H1 (cell line): ENCODE results near the gene POLN. TPM values are rescaled to one million over a fixed set of nuclear protein-coding genes. Genes with fewer than 3 reads are reported as not detected.

Experiments
- CTCF ChIA-PET: fragments of 300-600 bp; sonication (Branson Sonifier 250); formaldehyde crosslinking; loops from one replicate; lab custom pipeline; 2021; ENCODE audit not compliant: partially characterized antibody; lab: Charles Lee
- POLR2A ChIA-PET: fragments of 300-600 bp; sonication (Branson Sonifier 250); formaldehyde crosslinking; loops from one replicate; lab custom pipeline; 2021; ENCODE audit warnings: inconsistent platforms; ENCODE audit not compliant: partially characterized antibody; lab: Charles Lee
- DNase-seq, 2 experiments: peaks; one replicate each; pipeline versions ENCODE4 v3.0.0 to v3.0.0-alpha.2; 2010 to 2022; ENCODE audit warnings: low spot score in 2 of 2, low read depth in 1 of 2, mixed read lengths in 1 of 2
- FAIRE-seq: peaks from 2 replicates; lab custom pipeline; 2011; peaks lifted over from hg19 to GRCh38; lab: Jason Lieb, UNC
- H2AFZ ChIP-seq: 2 replicates; pipeline ENCODE4 v1.8.1; 2012; ENCODE audit warnings: low read length, inconsistent platforms
- H2AK5ac ChIP-seq: 2 replicates; pipeline ENCODE4 v1.6.1; 2013; ENCODE audit warnings: low read depth, low read length
- H2BK120ac ChIP-seq: replicated peaks from 2 replicates; pipeline ENCODE3; 2013; ENCODE audit warnings: low read depth, low read length, inconsistent platforms
- H2BK12ac ChIP-seq: 2 replicates; pipeline ENCODE4 v1.6.1; 2013; ENCODE audit warnings: low read depth, low read length
- H2BK15ac ChIP-seq: 2 replicates; pipeline ENCODE4 v1.6.1; 2013; ENCODE audit warnings: low read length
- H2BK20ac ChIP-seq: 2 replicates; pipeline ENCODE4 v1.6.1; 2013; ENCODE audit warnings: low read length
- H2BK5ac ChIP-seq: 2 replicates; pipeline ENCODE4 v1.6.1; 2013; ENCODE audit warnings: low read depth, low read length
- H3K14ac ChIP-seq: 2 replicates; pipeline ENCODE4 v1.6.1; 2013; ENCODE audit warnings: inconsistent platforms; ENCODE audit not compliant: insufficient read length
- H3K18ac ChIP-seq: 2 replicates; pipeline ENCODE4 v1.6.1; 2013; ENCODE audit warnings: low read length; ENCODE audit errors: extremely low read depth
- H3K23ac ChIP-seq: 2 replicates; pipeline ENCODE4 v1.6.1; 2013; ENCODE audit warnings: inconsistent platforms; ENCODE audit not compliant: insufficient read length
- H3K23me2 ChIP-seq: 2 replicates; pipeline ENCODE4 v1.6.1; 2013; ENCODE audit warnings: low read depth, low read length
- H3K27ac ChIP-seq: 2 replicates; pipeline ENCODE4 v1.6.1; 2011; ENCODE audit warnings: low read depth, low read length, inconsistent platforms
- H3K27me3 ChIP-seq, 4 experiments: replicated peaks in 1 of 4; 1 replicate in 1 of 4; 2 replicates in 3 of 4; pipeline versions ENCODE4 v1.6.1 to v1.8.1; 2011 to 2013; ENCODE audit warnings: low read length in 3 of 4, mild to moderate bottlenecking in 3 of 4, inconsistent platforms in 2 of 4, mixed read lengths in 2 of 4, moderate library complexity in 1 of 4; ENCODE audit not compliant: control insufficient read depth in 3 of 4, insufficient read depth in 3 of 4; ENCODE audit errors: extremely low read depth in 1 of 4
- H3K36me3 ChIP-seq, 4 experiments: 2 replicates each; pipeline versions ENCODE4 v1.6.1 to v1.8.1; 2011 to 2013; ENCODE audit warnings: mild to moderate bottlenecking in 4 of 4, low read length in 3 of 4, moderate library complexity in 2 of 4, control low read depth in 1 of 4, inconsistent platforms in 1 of 4; ENCODE audit not compliant: insufficient read depth in 4 of 4, control insufficient read depth in 2 of 4
- H3K4ac ChIP-seq: replicated peaks from 2 replicates; pipeline ENCODE3; 2013; ENCODE audit warnings: low read length, low read depth, mixed read lengths, inconsistent platforms; ENCODE audit not compliant: insufficient read length
- H3K4me1 ChIP-seq, 4 experiments: replicated peaks in 1 of 4; 1 replicate in 1 of 4; 2 replicates in 3 of 4; pipeline versions ENCODE4 v1.6.1 to v1.8.1; 2011 to 2013; ENCODE audit warnings: low read length in 3 of 4, inconsistent platforms in 2 of 4, mixed read lengths in 1 of 4; ENCODE audit not compliant: insufficient read depth in 4 of 4, control insufficient read depth in 3 of 4
- H3K4me2 ChIP-seq, 2 experiments: 2 replicates each; pipeline versions ENCODE4 v1.6.1 to v1.8.1; 2011 to 2013; ENCODE audit warnings: low read depth in 2 of 2, low read length in 2 of 2, control low read depth in 1 of 2, inconsistent platforms in 1 of 2, mild to moderate bottlenecking in 1 of 2; ENCODE audit not compliant: insufficient read depth in 1 of 2
- H3K4me3 ChIP-seq, 4 experiments: fragments of 200-600, 300-600 bp in 1 of 4; sonication (generic), shearing (Covaris generic), sonication (Bioruptor Twin) in 1 of 4; 2 replicates each; pipeline versions ENCODE4 v1.5.1 to v1.8.1; 2011 to 2016; ENCODE audit warnings: low read length in 4 of 4, low read depth in 3 of 4, control low read depth in 2 of 4, inconsistent platforms in 2 of 4, mild to moderate bottlenecking in 2 of 4, mixed read lengths in 1 of 4, moderate library complexity in 1 of 4; ENCODE audit not compliant: insufficient read depth in 2 of 4; ENCODE audit errors: extremely low read depth in 1 of 4
- H3K56ac ChIP-seq: replicated peaks from 2 replicates; pipeline ENCODE3; 2013; ENCODE audit warnings: low read depth, mild to moderate bottlenecking, mixed read lengths, low read length, inconsistent platforms; ENCODE audit not compliant: insufficient read length
- H3K79me1 ChIP-seq: 2 replicates; pipeline ENCODE4 v1.6.1; 2013; ENCODE audit warnings: low read depth, low read length, control low read depth
- H3K79me2 ChIP-seq, 2 experiments: 2 replicates each; pipeline versions ENCODE4 v1.6.1 to v1.8.1; 2012 to 2013; ENCODE audit warnings: low read length in 2 of 2, mild to moderate bottlenecking in 2 of 2, inconsistent platforms in 1 of 2; ENCODE audit not compliant: insufficient read depth in 2 of 2, control insufficient read depth in 1 of 2
- H3K9ac ChIP-seq, 4 experiments: replicated peaks in 1 of 4; 1 replicate in 1 of 4; 2 replicates in 3 of 4; pipeline versions ENCODE4 v1.6.1 to v1.8.1; 2011 to 2013; ENCODE audit warnings: low read depth in 3 of 4, low read length in 3 of 4, control low read depth in 2 of 4, mild to moderate bottlenecking in 2 of 4, moderate library complexity in 2 of 4, inconsistent platforms in 1 of 4; ENCODE audit errors: extremely low read depth in 1 of 4
- H3K9me3 ChIP-seq, 2 experiments: 2 replicates each; pipeline versions ENCODE4 v1.6.1 to v1.8.1; 2012 to 2013; ENCODE audit warnings: mild to moderate bottlenecking in 2 of 2, moderate library complexity in 2 of 2, control low read depth in 1 of 2, inconsistent platforms in 1 of 2, low read depth in 1 of 2, low read length in 1 of 2, mixed read lengths in 1 of 2; ENCODE audit not compliant: insufficient read depth in 2 of 2
- H4K20me1 ChIP-seq, 2 experiments: replicated peaks in 1 of 2; 2 replicates each; pipeline versions ENCODE3 to v1.8.1; 2011 to 2013; ENCODE audit warnings: inconsistent platforms in 2 of 2, low read length in 2 of 2, mild to moderate bottlenecking in 1 of 2; ENCODE audit not compliant: insufficient read depth in 2 of 2, control insufficient read depth in 1 of 2
- H4K5ac ChIP-seq: 2 replicates; pipeline ENCODE4 v1.6.1; 2013; ENCODE audit warnings: low read length, low read depth, mixed read lengths, inconsistent platforms; ENCODE audit not compliant: insufficient read length
- H4K8ac ChIP-seq: 2 replicates; pipeline ENCODE4 v1.8.0; 2013; ENCODE audit warnings: mild to moderate bottlenecking, moderate library complexity, low read length, inconsistent platforms; ENCODE audit not compliant: insufficient read depth; ENCODE audit errors: extremely low read depth
- H4K91ac ChIP-seq: replicated peaks from 2 replicates; pipeline ENCODE3; 2013; ENCODE audit warnings: low read length, mixed read lengths, inconsistent platforms; ENCODE audit not compliant: insufficient read length
- BRCA1 ChIP-seq: IDR thresholded peaks from 2 replicates; pipeline ENCODE4 v1.6.1; 2012; ENCODE audit warnings: low read depth, low read length, improper control_type of control experiment
- CBX5 ChIP-seq: fragments of 300-800, 300-1000 bp; sonication (generic); IDR thresholded peaks from 2 replicates; pipeline ENCODE4 v1.7.1; 2016; ENCODE audit warnings: antibody characterized with exemption, low read length, low read depth
- CHD1 ChIP-seq: IDR thresholded peaks from 2 replicates; pipeline ENCODE4 v1.6.1; 2012; ENCODE audit warnings: low read depth, low read length, improper control_type of control experiment
- JUN ChIP-seq: IDR thresholded peaks from 2 replicates; pipeline ENCODE4 v1.6.1; 2011; ENCODE audit warnings: low read depth, mild to moderate bottlenecking, improper control_type of control experiment, low read length
- KDM4A ChIP-seq: IDR thresholded peaks from one replicate; pipeline ENCODE4 v1.7.1; 2012; ENCODE audit warnings: low read depth, mild to moderate bottlenecking, moderate library complexity, low read length, inconsistent platforms; ENCODE audit not compliant: severe bottlenecking
- NANOG ChIP-seq: IDR thresholded peaks from 2 replicates; pipeline ENCODE4 v1.6.1; 2011; ENCODE audit warnings: low read length, low read depth, mild to moderate bottlenecking, inconsistent platforms; ENCODE audit not compliant: insufficient read depth, poor library complexity, severe bottlenecking
- NRF1 ChIP-seq: IDR thresholded peaks from 2 replicates; pipeline ENCODE4 v1.6.1; 2011; ENCODE audit warnings: mild to moderate bottlenecking, low read depth, low read length, improper control_type of control experiment
- PHF8 ChIP-seq: fragments of 200-600 bp; sonication (generic); conservative IDR thresholded peaks from 2 replicates; pipeline ENCODE4 v1.7.1; 2012; ENCODE audit warnings: low read depth, mild to moderate bottlenecking, inconsistent platforms, low read length, moderate library complexity
- POLR2A ChIP-seq, 2 experiments: IDR thresholded peaks; 1 replicate in 1 of 2; 2 replicates in 1 of 2; pipeline ENCODE4 v1.6.1; 2011; ENCODE audit warnings: low read depth in 2 of 2, low read length in 2 of 2, mild to moderate bottlenecking in 2 of 2; ENCODE audit errors: control extremely low read depth in 1 of 2
- RBBP5 ChIP-seq: IDR thresholded peaks from 2 replicates; pipeline ENCODE4 v1.7.1; 2012; ENCODE audit warnings: low read depth, mild to moderate bottlenecking, inconsistent platforms, low read length, moderate library complexity, borderline replicate concordance
- RFX5 ChIP-seq: IDR thresholded peaks from 2 replicates; pipeline ENCODE4 v1.6.1; 2011; ENCODE audit warnings: low read depth, low read length, improper control_type of control experiment, borderline replicate concordance
- SIN3A ChIP-seq, 2 experiments: IDR thresholded peaks in 1 of 2; conservative IDR thresholded peaks in 1 of 2; 2 replicates each; pipeline ENCODE4 v1.6.1; 2011 to 2012; ENCODE audit warnings: low read length in 2 of 2, improper control_type of control experiment in 1 of 2, low read depth in 1 of 2, mild to moderate bottlenecking in 1 of 2
- WGBS, 2 experiments: shearing (Covaris generic) in 1 of 2; methylation state at CpG; one replicate each; pipeline versions ENCODE4 v1.1.6 to v1.1.7; 2013 to 2015; ENCODE audit warnings: low lambda C conversion rate in 2 of 2, mixed read lengths in 2 of 2, inconsistent platforms in 1 of 2, low coverage in 1 of 2, missing lambda C conversion rate in 1 of 2; ENCODE audit not compliant: insufficient replicate concordance in 2 of 2, insufficient coverage in 1 of 2, insufficient read length in 1 of 2; ENCODE audit errors: extremely low coverage in 1 of 2, missing lambda C conversion rate in 1 of 2; 5-methylcytosine and 5-hydroxymethylcytosine counted together
- polyA plus RNA-seq, 7 experiments: library from polyadenylated mRNA; depleted of rRNA in 3 of 7; stranded (reverse) in 5 of 7; unstranded in 2 of 7; fragments of >200 nt in 5 of 7; fragments of 200-250 nt in 2 of 7; gene quantifications; 1 replicate in 5 of 7; 2 replicates in 1 of 7; 4 replicates in 1 of 7; pipeline versions ENCODE4 v1.2.1 to v1.2.3, GENCODE V29; 2011 to 2013; ENCODE audit warnings: missing spikeins in 2 of 7, mixed read lengths in 2 of 7
- total RNA-seq: library from RNA; stranded (reverse); fragmentation: NEBNext Ultra II Directional; extraction: Animal tissue kit (Norgen Biotek cat#: 25700); gene quantifications from 2 replicates; pipeline ENCODE4 v1.2.1, GENCODE V29; 2021

Gene POLN
- total and polyA plus RNA-seq, 2 of the 8 experiments (the other 6 are each of a cell fraction or from before 2014, with no cell fraction given) = 0.98 to 1.5 TPM

DNA sequence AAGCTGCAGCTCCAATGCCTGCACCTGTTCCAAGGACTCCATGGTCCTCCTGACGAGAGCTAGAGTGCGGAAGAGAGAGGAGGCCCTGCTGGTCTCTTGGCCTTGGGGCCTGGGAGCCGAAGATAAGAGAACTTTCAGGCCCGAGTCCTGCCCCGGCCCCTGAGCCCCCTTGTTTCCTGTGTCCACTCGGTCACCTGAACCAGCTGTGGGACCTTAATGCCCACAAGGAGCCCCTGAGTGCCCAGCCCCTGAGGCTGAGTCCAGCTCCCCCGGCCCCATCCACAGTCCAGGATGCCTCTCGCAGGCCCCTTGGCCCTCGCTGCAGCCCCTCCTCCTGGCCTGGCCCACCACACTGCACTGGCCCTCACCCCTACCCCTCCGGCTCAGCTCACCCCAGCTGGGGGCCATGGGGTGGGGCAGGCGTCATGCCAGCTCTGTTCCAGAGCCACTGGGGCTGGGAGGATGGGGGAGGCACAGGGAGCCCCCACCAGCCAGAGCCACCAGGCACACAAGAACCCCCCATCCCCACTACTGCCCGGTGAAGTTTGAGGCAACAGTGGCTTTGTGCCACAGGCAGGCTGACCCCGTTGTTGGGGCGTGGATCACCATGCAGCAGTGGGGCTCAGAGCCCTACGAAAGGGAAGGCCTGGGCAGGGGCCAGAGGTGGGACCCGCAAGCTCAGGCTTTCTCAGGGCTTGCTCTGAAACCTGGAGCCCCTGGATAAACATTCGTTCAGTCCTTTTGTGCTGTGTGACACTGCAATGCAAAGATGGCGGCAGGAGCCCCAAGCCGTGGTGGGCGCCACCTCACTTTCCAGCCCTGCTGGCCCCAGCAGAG, 168.7 kb downstream of the POLN start:
- Histone ChIP-seq H3K4ac (no peak overlapping the region), H3K9me3 (no peaks in the 10 kb centered on the region), H4K91ac (no peak overlapping the region), H3K79me2 (0 out of 4 replicates have a peak, but pooled peaks cover 0 to 2% of the 10 kb centered on the region in 2 experiments), H4K20me1 (peaks cover 0 to 8% of the 10 kb centered on the region in 2 experiments), H3K9ac (no peak overlapping the region), H2BK120ac (no peak overlapping the region), H3K14ac (no peak overlapping the region), H3K4me1 (peaks cover 0 to 22% (median 11%) of the 10 kb centered on the region in 4 experiments; a peak in 6 of 7 replicates), H3K27ac (no peak overlapping the region), H3K27me3 (no peaks in the 10 kb centered on the region), H3K4me3 (no peak overlapping the region), H2BK12ac (no peak overlapping the region), H2BK5ac (no peak overlapping the region), H3K18ac (no peak overlapping the region), H3K79me1 (no peaks in the 10 kb centered on the region), H4K5ac (no peak overlapping the region), H3K23me2 (no peaks in the 10 kb centered on the region; the same call in 1 of the 2 replicates), H3K4me2 (no peak overlapping the region), H2AK5ac (no peak overlapping the region; the same call in 1 of the 2 replicates), H2AFZ (no peak overlapping the region), H2BK15ac (no peak overlapping the region), H3K56ac (no peak overlapping the region), H4K8ac (peak overlapping the region; percentile 44; the same call in 1 of the 2 replicates), H3K23ac (no peak overlapping the region), H2BK20ac (no peak overlapping the region), H3K36me3 (no peaks in the 10 kb centered on the region)
- CTCF ChIA-PET = interaction anchor here (0.6 to 1.5 kb wide), 5 partner anchors 11 to 114 kb away, joined by 3 read pairs; no protein-coding TSS in a partner anchor
- DNase-seq (peak in 1 of 2 experiments; percentile 43), FAIRE-seq (no peak)
- POLR2A ChIA-PET = interaction anchor here (2.2 kb wide), 1 partner anchor 12 kb away, joined by 6 read pairs; no protein-coding TSS in a partner anchor
- 94% methylated on average over 16 of the region's 20 CpGs; no CpG with 5 or more reads in 1 of the 2 experiments for WGBS, 2 experiments
- TF ChIP-seq POLR2A (IDR thresholded peaks at IDR 0.05; ENCODE audit: control extremely low read depth in 1 of 2, low read depth in 2 of 2, low read length in 2 of 2) (no peak), RFX5 (no peak), CHD1 (no peak), NANOG (no peak), KDM4A (no peak), NRF1 (no peak), CBX5 (no peak), JUN (no peak), PHF8 (no peak), SIN3A (conservative IDR thresholded peaks at IDR 0.05 in 1 of 2, IDR thresholded peaks at IDR 0.05 in 1 of 2; ENCODE audit: low read depth in 1 of 2, low read length in 2 of 2) (no peak), RBBP5 (no peak), BRCA1 (no peak)
